MM.1S (cell line): ENCODE data around the gene PCDHA8.

ENCODE experiments used
- DNase-seq: peaks from one replicate; pipeline ENCODE4 v3.0.0-alpha.2; 2015
- H2AFZ ChIP-seq: fragments of 300-600 bp; sonication (generic); 2 replicates; pipeline ENCODE4 v1.6.0; 2016; ENCODE audit warnings: antibody characterized with exemption, low read length
- H3F3A ChIP-seq: fragments of 300-600 bp; sonication (generic); 2 replicates; pipeline ENCODE4 v1.6.1; 2016; ENCODE audit warnings: mild to moderate bottlenecking, antibody characterized with exemption, low read length, moderate library complexity, mixed read lengths; ENCODE audit not compliant: insufficient read depth
- H3K27ac ChIP-seq: fragments of 300-600 bp; sonication (generic); 2 replicates; pipeline ENCODE4 v1.5.1; 2016; ENCODE audit warnings: mild to moderate bottlenecking, low read length
- H3K27me3 ChIP-seq: fragments of 300-600 bp; sonication (generic); replicated peaks from 2 replicates; pipeline ENCODE4 v1.6.0; 2016; ENCODE audit warnings: low read length; ENCODE audit not compliant: insufficient read depth
- H3K36me3 ChIP-seq: fragments of 300-600 bp; sonication (generic); replicated peaks from 2 replicates; pipeline ENCODE4 v1.6.1; 2016; ENCODE audit warnings: mild to moderate bottlenecking, low read length, mixed read lengths; ENCODE audit not compliant: insufficient read depth
- H3K4me1 ChIP-seq: fragments of 300-600 bp; sonication (generic); 2 replicates; pipeline ENCODE4 v1.6.1; 2016; ENCODE audit warnings: low read length, mixed read lengths
- H3K4me2 ChIP-seq: fragments of 300-600 bp; sonication (generic); 2 replicates; pipeline ENCODE4 v1.6.0; 2016; ENCODE audit warnings: low read depth, low read length
- H3K4me3 ChIP-seq: fragments of 300-600 bp; sonication (generic); 2 replicates; pipeline ENCODE4 v1.5.1; 2016; ENCODE audit warnings: low read length, mixed read lengths
- H3K79me2 ChIP-seq: fragments of 300-600 bp; sonication (generic); 2 replicates; pipeline ENCODE4 v1.6.1; 2016; ENCODE audit warnings: mixed run types, low read length, mixed read lengths
- H3K9ac ChIP-seq: fragments of 300-600 bp; sonication (generic); 2 replicates; pipeline ENCODE4 v1.6.1; 2016; ENCODE audit warnings: low read length, mixed read lengths
- H3K9me2 ChIP-seq: fragments of 300-600 bp; sonication (generic); replicated peaks from 2 replicates; pipeline ENCODE4 v1.6.1; 2016; ENCODE audit warnings: mild to moderate bottlenecking, low read length, mixed read lengths; ENCODE audit not compliant: insufficient read depth
- H3K9me3 ChIP-seq: fragments of 300-600 bp; sonication (generic); replicated peaks from 2 replicates; pipeline ENCODE4 v1.6.1; 2016; ENCODE audit warnings: mild to moderate bottlenecking, low read length, mixed read lengths; ENCODE audit not compliant: insufficient read depth
- H4K20me1 ChIP-seq: fragments of 300-600 bp; sonication (generic); 2 replicates; pipeline ENCODE4 v1.6.1; 2016; ENCODE audit warnings: mild to moderate bottlenecking, low read length, moderate library complexity, mixed read lengths; ENCODE audit not compliant: insufficient read depth
- EZH2 ChIP-seq: fragments of 300-600 bp; sonication (generic); optimal IDR thresholded peaks from 2 replicates; pipeline ENCODE3; 2017; ENCODE audit warnings: low read depth, mild to moderate bottlenecking, antibody characterized with exemption, low read length, mixed read lengths
- EZH2phosphoT487 ChIP-seq: fragments of 300-600 bp; sonication (generic); IDR thresholded peaks from 2 replicates; pipeline ENCODE4 v1.6.1; 2018; ENCODE audit warnings: antibody characterized with exemption, low read length
- TF ChIP-seq, protein P1 (sequence below): fragments of 300-600 bp; sonication (generic); IDR thresholded peaks from 2 replicates; pipeline ENCODE4 v1.5.1; 2016; ENCODE audit warnings: antibody characterized with exemption, low read length, mixed read lengths

PCDHA8 gene

DNA sequence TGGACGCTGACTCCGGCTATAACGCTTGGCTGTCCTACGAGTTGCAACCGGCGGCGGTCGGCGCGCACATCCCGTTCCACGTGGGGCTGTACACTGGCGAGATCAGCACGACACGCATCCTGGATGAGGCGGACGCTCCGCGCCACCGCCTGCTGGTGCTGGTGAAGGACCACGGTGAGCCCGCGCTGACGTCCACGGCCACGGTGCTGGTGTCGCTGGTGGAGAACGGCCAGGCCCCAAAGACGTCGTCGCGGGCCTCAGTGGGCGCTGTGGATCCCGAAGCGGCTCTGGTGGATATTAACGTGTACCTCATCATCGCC lies 36.2 kb downstream of the PCDHA8 start:
- Histone ChIP-seq H3K9me3 (no peaks in the 10 kb centered on the region), H3F3A (no peaks in the 10 kb centered on the region), H3K4me3 (no peak overlapping the region), H4K20me1 (no peaks in the 10 kb centered on the region), H3K4me1 (no peaks in the 10 kb centered on the region), H3K79me2 (no peaks in the 10 kb centered on the region), H3K9ac (no peak overlapping the region), H3K27ac (no peak overlapping the region), H3K4me2 (no peak overlapping the region), H3K9me2 (no peaks in the 10 kb centered on the region), H2AFZ (no peak overlapping the region), H3K27me3 (no peaks in the 10 kb centered on the region), H3K36me3 (no peaks in the 10 kb centered on the region)
- DNase-seq, result no peak
- TF ChIP-seq, protein P1, sequence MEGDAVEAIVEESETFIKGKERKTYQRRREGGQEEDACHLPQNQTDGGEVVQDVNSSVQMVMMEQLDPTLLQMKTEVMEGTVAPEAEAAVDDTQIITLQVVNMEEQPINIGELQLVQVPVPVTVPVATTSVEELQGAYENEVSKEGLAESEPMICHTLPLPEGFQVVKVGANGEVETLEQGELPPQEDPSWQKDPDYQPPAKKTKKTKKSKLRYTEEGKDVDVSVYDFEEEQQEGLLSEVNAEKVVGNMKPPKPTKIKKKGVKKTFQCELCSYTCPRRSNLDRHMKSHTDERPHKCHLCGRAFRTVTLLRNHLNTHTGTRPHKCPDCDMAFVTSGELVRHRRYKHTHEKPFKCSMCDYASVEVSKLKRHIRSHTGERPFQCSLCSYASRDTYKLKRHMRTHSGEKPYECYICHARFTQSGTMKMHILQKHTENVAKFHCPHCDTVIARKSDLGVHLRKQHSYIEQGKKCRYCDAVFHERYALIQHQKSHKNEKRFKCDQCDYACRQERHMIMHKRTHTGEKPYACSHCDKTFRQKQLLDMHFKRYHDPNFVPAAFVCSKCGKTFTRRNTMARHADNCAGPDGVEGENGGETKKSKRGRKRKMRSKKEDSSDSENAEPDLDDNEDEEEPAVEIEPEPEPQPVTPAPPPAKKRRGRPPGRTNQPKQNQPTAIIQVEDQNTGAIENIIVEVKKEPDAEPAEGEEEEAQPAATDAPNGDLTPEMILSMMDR, result no peak
- TF ChIP-seq EZH2 (no peak), EZH2phosphoT487 (no peak)

DNA sequence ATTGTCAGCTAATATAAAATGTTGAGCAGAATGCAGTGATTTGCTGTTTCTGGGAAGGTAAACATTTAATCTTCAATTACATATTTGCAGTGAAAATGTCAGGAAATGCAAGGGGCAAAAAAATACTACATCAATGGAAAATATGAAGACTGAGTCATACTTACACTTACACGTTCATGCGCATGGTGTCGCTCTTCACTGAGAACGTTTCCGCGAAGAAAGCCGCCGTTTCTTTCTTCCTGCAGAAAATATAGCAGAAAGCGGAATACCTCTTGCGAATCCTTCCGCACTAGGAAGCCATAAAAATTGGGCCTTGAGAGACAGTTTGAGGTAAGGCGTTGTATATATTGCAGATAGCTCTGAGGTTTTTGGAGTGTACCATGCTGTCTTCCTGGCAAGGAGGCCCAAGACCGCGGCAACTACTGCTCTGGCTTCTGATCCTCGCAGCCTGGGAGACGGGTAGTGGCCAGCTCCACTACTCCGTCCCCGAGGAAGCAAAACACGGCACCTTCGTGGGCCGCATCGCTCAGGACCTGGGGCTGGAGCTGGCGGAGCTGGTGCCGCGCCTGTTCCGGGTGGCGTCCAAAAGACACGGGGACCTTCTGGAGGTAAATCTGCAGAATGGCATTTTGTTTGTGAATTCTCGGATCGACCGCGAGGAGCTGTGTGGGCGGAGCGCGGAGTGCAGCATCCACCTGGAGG lies 41.1 kb downstream of the PCDHA8 start, which contains the start of gene PCDHA13:
Gene PCDHA13, plus strand, starts transcription at position 236 of the 702 bp plus-strand sequence. Its CDS starts 145 bp downstream, at position 381.
- Histone ChIP-seq H3K9me3 (no peaks in the 10 kb centered on the region), H3K27me3 (no peaks in the 10 kb centered on the region), H3F3A (no peaks in the 10 kb centered on the region), H3K4me2 (no peak within 1 kb of the TSS), H3K4me3 (no peak within 1 kb of the TSS), H3K36me3 (no peaks in the 10 kb centered on the region), H3K4me1 (no peaks in the 10 kb centered on the region), H4K20me1 (no peaks in the 10 kb centered on the region), H3K9ac (no peak within 1 kb of the TSS), H2AFZ (no peak within 1 kb of the TSS), H3K79me2 (no peaks in the 10 kb centered on the region), H3K9me2 (no peaks in the 10 kb centered on the region), H3K27ac (no peak within 1 kb of the TSS)
- DNase-seq, result no peak
- TF ChIP-seq EZH2phosphoT487 (no peak), EZH2 (no peak)
- TF ChIP-seq, protein P1, result no peak

DNA sequence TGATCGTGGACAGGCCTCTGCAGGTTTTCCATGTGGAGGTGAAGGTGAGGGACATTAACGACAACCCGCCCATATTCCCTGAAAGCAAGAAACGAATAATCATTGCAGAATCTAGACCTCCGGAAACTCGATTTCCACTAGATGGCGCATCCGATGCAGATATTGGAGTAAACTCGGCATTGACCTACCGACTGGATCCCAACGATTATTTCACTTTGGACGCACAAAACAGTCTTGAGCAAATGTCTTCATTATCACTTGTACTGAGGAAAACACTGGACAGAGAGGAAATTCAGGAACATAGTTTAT lies 41.6 kb downstream of the PCDHA8 start:
- H3K4me2 ChIP-seq, result no peak overlapping the region
- H3K9ac ChIP-seq, result no peak overlapping the region

More for the DNA sequence above, 41.6 kb downstream of the PCDHA8 start:
- Histone ChIP-seq H3K79me2 (no peaks in the 10 kb centered on the region), H3K9me2 (no peaks in the 10 kb centered on the region), H3K36me3 (no peaks in the 10 kb centered on the region), H4K20me1 (no peaks in the 10 kb centered on the region), H2AFZ (no peak overlapping the region), H3K27me3 (no peaks in the 10 kb centered on the region), H3F3A (no peaks in the 10 kb centered on the region), H3K4me3 (no peak overlapping the region), H3K4me1 (no peaks in the 10 kb centered on the region), H3K27ac (no peak overlapping the region), H3K9me3 (no peaks in the 10 kb centered on the region)
- DNase-seq, result no peak
- TF ChIP-seq EZH2 (no peak), EZH2phosphoT487 (no peak)
- TF ChIP-seq, protein P1, result no peak
